Osteoblast (primary cell): ENCODE data around the gene ULBP1. TPM values are rescaled to one million over a fixed set of nuclear protein-coding genes. Genes with fewer than 3 reads are reported as not detected.

ENCODE experiments used
- DNase-seq: peaks from one replicate; pipeline ENCODE4 v3.0.0; 2011; ENCODE audit warnings: low spot score, mixed read lengths; ENCODE audit not compliant: insufficient read length; ENCODE audit errors: missing footprints
- H2AFZ ChIP-seq: 2 replicates; pipeline ENCODE4 v1.6.0; 2011; ENCODE audit warnings: mild to moderate bottlenecking, low read length
- H3K27ac ChIP-seq: 2 replicates; pipeline ENCODE4 v1.5.1; 2011; ENCODE audit warnings: mild to moderate bottlenecking, low read depth, low read length, moderate library complexity
- H3K27me3 ChIP-seq: 2 replicates; pipeline ENCODE4 v1.6.0; 2012; ENCODE audit warnings: mild to moderate bottlenecking, control low read depth, inconsistent platforms, low read length, moderate library complexity; ENCODE audit not compliant: insufficient read depth
- H3K36me3 ChIP-seq: 2 replicates; pipeline ENCODE4 v1.5.1; 2011; ENCODE audit warnings: mild to moderate bottlenecking, low read length, control low read depth, moderate library complexity; ENCODE audit not compliant: insufficient read depth
- H3K4me1 ChIP-seq: 2 replicates; pipeline ENCODE4 v1.5.1; 2011; ENCODE audit warnings: mild to moderate bottlenecking, low read length, control low read depth, moderate library complexity; ENCODE audit not compliant: insufficient read depth
- H3K4me2 ChIP-seq: 2 replicates; pipeline ENCODE4 v1.6.0; 2011; ENCODE audit warnings: mild to moderate bottlenecking, low read length; ENCODE audit not compliant: insufficient read depth
- H3K4me3 ChIP-seq: fragments of 200-600 bp; sonication (generic); 3 replicates; pipeline ENCODE4 v1.5.1; 2012; ENCODE audit warnings: mild to moderate bottlenecking, low read length, inconsistent platforms; ENCODE audit not compliant: insufficient read depth
- H3K79me2 ChIP-seq: 2 replicates; pipeline ENCODE4 v1.6.0; 2012; ENCODE audit warnings: mild to moderate bottlenecking, low read length, control low read depth, inconsistent platforms; ENCODE audit not compliant: insufficient read depth
- H3K9me3 ChIP-seq: 2 replicates; pipeline ENCODE4 v1.5.1; 2011; ENCODE audit warnings: low read depth, low read length, control low read depth
- H4K20me1 ChIP-seq: 2 replicates; pipeline ENCODE4 v1.6.0; 2012; ENCODE audit warnings: mild to moderate bottlenecking, low read length, control low read depth; ENCODE audit not compliant: insufficient read depth
- CTCF ChIP-seq: IDR thresholded peaks from 2 replicates; pipeline ENCODE4 v1.5.1; 2011; ENCODE audit warnings: mild to moderate bottlenecking, low read depth, low read length, moderate library complexity; ENCODE audit errors: extremely low read depth
- total RNA-seq: library from RNA; depleted of rRNA; stranded (reverse); fragments of >200 nt; gene quantifications from 2 replicates; pipeline ENCODE4 v1.2.3, GENCODE V29; 2012

The ULBP1 gene
- total RNA-seq, 1 donor: 0.72 TPM

- H3K4me3 ChIP-seq: peak within 1 kb of the TSS; percentile 70
- DNase-seq: peak; percentile 99
Measured at GRCh38 chr6:149922642-149923326, 41.0 kb upstream of the ULBP1 start, which contains the start of gene RAET1G. Gene RAET1G (minus strand): TSS chr6:149923121. CDS start chr6:149923010, 111 bp downstream.

GRCh38 chr6:149923327-149923986 is 40.3 kb upstream of the ULBP1 start:
- no peak for DNase-seq
- Histone ChIP-seq H4K20me1 (no peaks in the 10 kb centered on the region), H3K27me3 (no peaks in the 10 kb centered on the region), H3K36me3 (no peaks in the 10 kb centered on the region), H3K79me2 (no peaks in the 10 kb centered on the region), H3K4me2 (peak overlapping the region; percentile 97), H2AFZ (peak overlapping the region; percentile 63), H3K27ac (no peak overlapping the region), H3K4me1 (peaks cover 7% of the 10 kb centered on the region), H3K9me3 (no peaks in the 10 kb centered on the region), H3K4me3 (peak overlapping the region; percentile 70)
- TF ChIP-seq CTCF: no peak

More at GRCh38 chr6:149922642-149923326, 41.0 kb upstream of the ULBP1 start, which contains the start of gene RAET1G:
- H3K27me3 ChIP-seq: no peaks in the 10 kb centered on the region
- TF ChIP-seq CTCF: no peak
- H3K79me2 ChIP-seq: no peaks in the 10 kb centered on the region
- no peaks in the 10 kb centered on the region for H4K20me1 ChIP-seq
- no peaks in the 10 kb centered on the region for H3K36me3 ChIP-seq
- H3K4me1 ChIP-seq: peaks cover 7% of the 10 kb centered on the region
- no peak within 1 kb of the TSS for H3K27ac ChIP-seq
- no peaks in the 10 kb centered on the region for H3K9me3 ChIP-seq
- H2AFZ ChIP-seq: peak within 1 kb of the TSS; percentile 63
- H3K4me2 ChIP-seq: peak within 1 kb of the TSS; percentile 97

GRCh38 chr6:149924206-149924932 is 39.4 kb upstream of the ULBP1 start:
- DNase-seq: peak; percentile 34
- Histone ChIP-seq H3K9me3 (no peaks in the 10 kb centered on the region), H3K36me3 (no peaks in the 10 kb centered on the region), H3K79me2 (no peaks in the 10 kb centered on the region), H3K27ac (no peak overlapping the region), H2AFZ (no peak overlapping the region), H3K4me1 (peaks cover 7% of the 10 kb centered on the region), H3K4me3 (no peak overlapping the region), H4K20me1 (no peaks in the 10 kb centered on the region), H3K4me2 (no peak overlapping the region), H3K27me3 (peaks cover 5% of the 10 kb centered on the region)
- TF ChIP-seq CTCF: no peak

- Histone ChIP-seq H2AFZ (peak overlapping the region; percentile 94), H3K4me2 (peak overlapping the region; percentile 95)
Measured at GRCh38 chr6:149924933-149925252, 38.9 kb upstream of the ULBP1 start.

More at GRCh38 chr6:149924933-149925252, 38.9 kb upstream of the ULBP1 start:
- no peak for TF ChIP-seq CTCF
- no peaks in the 10 kb centered on the region for H4K20me1 ChIP-seq
- DNase-seq: no peak
- peaks cover 10% of the 10 kb centered on the region for H3K27me3 ChIP-seq
- H3K4me1 ChIP-seq: peaks cover 7% of the 10 kb centered on the region
- no peaks in the 10 kb centered on the region for H3K79me2 ChIP-seq
- no peak overlapping the region for H3K27ac ChIP-seq
- no peaks in the 10 kb centered on the region for H3K36me3 ChIP-seq
- no peak overlapping the region for H3K4me3 ChIP-seq
- H3K9me3 ChIP-seq: no peaks in the 10 kb centered on the region
